ENCODE results near the gene RNF223. TPM values are rescaled to one million over a fixed set of nuclear protein-coding genes. Genes with fewer than 3 reads are reported as not detected.

The RNF223 gene
- total RNA-seq, 1 experiment from 2014 or later = not detected

DNA sequence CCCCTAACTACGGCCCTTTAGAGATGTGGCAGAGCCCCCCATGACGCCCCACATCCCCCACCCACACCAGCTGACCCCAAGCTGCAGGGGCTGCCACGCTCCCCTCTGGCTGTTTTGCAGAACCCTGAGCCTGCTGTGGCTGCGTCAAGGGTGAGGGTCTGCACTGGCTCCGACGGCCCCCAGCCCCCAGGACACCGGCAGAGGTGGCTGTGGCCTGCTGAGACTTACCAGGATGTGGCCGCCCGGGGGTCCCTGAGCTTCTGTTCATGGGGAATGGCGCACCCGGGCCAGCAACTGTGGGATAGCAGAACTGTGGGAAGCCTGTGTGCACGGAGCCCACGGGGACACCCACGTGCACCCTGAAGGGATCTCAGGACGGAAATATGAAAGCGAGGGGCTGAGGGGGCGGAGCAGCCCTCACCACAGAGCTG, 12.8 kb upstream of the RNF223 start (continued):
- TF ChIP-seq ZNF317 (CRISPR knock-in tag; IDR thresholded peaks at IDR 0.05; ENCODE audit: borderline replicate concordance, low read depth) (no peak), FOXP1 (CRISPR knock-in tag; IDR thresholded peaks at IDR 0.05; ENCODE audit: borderline replicate concordance) (no peak), NFYB (CRISPR knock-in tag; conservative IDR thresholded peaks at IDR 0.05; ENCODE audit: low read depth) (no peak), GRHL2 (CRISPR knock-in tag; IDR thresholded peaks at IDR 0.05; ENCODE audit: insufficient replicate concordance, severe bottlenecking) (no peak), GABPB1 (CRISPR knock-in tag; IDR thresholded peaks at IDR 0.05) (no peak), CREM (CRISPR knock-in tag; IDR thresholded peaks at IDR 0.05) (no peak)
- TF ChIP-seq, protein P1, sequence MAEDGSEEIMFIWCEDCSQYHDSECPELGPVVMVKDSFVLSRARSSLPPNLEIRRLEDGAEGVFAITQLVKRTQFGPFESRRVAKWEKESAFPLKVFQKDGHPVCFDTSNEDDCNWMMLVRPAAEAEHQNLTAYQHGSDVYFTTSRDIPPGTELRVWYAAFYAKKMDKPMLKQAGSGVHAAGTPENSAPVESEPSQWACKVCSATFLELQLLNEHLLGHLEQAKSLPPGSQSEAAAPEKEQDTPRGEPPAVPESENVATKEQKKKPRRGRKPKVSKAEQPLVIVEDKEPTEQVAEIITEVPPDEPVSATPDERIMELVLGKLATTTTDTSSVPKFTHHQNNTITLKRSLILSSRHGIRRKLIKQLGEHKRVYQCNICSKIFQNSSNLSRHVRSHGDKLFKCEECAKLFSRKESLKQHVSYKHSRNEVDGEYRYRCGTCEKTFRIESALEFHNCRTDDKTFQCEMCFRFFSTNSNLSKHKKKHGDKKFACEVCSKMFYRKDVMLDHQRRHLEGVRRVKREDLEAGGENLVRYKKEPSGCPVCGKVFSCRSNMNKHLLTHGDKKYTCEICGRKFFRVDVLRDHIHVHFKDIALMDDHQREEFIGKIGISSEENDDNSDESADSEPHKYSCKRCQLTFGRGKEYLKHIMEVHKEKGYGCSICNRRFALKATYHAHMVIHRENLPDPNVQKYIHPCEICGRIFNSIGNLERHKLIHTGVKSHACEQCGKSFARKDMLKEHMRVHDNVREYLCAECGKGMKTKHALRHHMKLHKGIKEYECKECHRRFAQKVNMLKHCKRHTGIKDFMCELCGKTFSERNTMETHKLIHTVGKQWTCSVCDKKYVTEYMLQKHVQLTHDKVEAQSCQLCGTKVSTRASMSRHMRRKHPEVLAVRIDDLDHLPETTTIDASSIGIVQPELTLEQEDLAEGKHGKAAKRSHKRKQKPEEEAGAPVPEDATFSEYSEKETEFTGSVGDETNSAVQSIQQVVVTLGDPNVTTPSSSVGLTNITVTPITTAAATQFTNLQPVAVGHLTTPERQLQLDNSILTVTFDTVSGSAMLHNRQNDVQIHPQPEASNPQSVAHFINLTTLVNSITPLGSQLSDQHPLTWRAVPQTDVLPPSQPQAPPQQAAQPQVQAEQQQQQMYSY (CRISPR knock-in tag; IDR thresholded peaks at IDR 0.05) = no peak

DNA sequence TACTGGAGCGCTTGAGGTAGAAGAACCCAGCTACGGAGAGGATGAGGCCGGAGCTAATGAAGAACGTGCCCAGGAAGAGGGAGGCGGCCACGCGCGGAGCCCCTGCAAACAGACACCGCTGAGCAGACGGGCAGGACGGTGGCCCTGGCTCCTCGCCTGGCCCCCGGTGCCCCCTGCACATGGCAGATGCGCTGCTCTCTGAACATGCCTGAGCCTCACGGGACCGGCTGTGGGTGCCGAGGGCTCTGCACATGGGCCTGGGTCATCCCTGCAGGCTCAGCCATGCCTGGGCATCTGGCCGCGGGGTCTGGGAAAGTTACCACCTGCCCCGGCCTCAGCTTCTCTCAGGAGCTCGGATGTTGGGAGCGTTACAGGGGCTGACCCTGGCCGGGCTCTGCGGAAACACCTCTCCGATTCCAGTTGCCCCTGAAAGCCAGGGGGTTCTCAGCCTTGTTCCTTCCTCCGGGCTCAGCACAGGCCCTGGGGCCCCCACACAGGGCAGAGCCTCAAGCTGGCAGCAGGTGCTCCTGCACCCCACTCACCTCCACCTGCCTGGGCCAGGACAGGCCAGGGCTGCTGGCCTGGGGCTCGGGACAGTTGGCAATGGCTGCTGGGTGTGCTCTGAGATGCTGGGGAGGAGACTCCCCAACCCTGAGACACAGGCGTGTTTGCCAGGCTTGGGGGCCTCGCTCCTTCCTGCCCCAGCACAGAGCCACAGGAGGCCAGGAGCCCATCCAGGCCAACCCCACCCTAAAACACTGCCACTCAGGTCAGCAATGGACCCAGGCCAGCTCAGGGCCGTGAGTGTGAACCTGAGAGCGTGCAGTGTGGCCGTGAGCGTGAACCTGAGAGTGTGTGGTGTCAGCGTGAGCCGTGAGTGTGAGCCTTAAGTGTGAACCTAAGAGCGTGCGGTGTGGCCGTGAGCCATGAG, 12.1 kb upstream of the RNF223 start:
- H3K27me3 Mint-ChIP-seq (ENCODE audit: low read depth) = no peaks in the 10 kb centered on the region
- TF ChIP-seq HMGA2 (CRISPR knock-in tag; IDR thresholded peaks at IDR 0.05) = no peak
- TF ChIP-seq, protein P2, sequence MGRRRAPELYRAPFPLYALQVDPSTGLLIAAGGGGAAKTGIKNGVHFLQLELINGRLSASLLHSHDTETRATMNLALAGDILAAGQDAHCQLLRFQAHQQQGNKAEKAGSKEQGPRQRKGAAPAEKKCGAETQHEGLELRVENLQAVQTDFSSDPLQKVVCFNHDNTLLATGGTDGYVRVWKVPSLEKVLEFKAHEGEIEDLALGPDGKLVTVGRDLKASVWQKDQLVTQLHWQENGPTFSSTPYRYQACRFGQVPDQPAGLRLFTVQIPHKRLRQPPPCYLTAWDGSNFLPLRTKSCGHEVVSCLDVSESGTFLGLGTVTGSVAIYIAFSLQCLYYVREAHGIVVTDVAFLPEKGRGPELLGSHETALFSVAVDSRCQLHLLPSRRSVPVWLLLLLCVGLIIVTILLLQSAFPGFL (CRISPR knock-in tag; IDR thresholded peaks at IDR 0.05; ENCODE audit: borderline replicate concordance) = no peak
- no peak for ATAC-seq
- H3K9me3 Mint-ChIP-seq = no peaks in the 10 kb centered on the region
- H3K36me3 Mint-ChIP-seq = no peaks in the 10 kb centered on the region
- CTCF ChIA-PET = interaction anchor here (1.7 kb wide), 1 partner anchor 206 kb away, joined by 5 read pairs; no protein-coding TSS in a partner anchor
- H3K27ac Mint-ChIP-seq = peak overlapping the region; percentile 57; the same call in 1 of the 2 replicates
- no peak overlapping the region for H3K4me3 Mint-ChIP-seq
- no peaks in the 10 kb centered on the region for H3K4me1 Mint-ChIP-seq
- POLR2A ChIA-PET = no interaction called here
- DNase-seq (ENCODE audit: low spot score) = no peak

DNA sequence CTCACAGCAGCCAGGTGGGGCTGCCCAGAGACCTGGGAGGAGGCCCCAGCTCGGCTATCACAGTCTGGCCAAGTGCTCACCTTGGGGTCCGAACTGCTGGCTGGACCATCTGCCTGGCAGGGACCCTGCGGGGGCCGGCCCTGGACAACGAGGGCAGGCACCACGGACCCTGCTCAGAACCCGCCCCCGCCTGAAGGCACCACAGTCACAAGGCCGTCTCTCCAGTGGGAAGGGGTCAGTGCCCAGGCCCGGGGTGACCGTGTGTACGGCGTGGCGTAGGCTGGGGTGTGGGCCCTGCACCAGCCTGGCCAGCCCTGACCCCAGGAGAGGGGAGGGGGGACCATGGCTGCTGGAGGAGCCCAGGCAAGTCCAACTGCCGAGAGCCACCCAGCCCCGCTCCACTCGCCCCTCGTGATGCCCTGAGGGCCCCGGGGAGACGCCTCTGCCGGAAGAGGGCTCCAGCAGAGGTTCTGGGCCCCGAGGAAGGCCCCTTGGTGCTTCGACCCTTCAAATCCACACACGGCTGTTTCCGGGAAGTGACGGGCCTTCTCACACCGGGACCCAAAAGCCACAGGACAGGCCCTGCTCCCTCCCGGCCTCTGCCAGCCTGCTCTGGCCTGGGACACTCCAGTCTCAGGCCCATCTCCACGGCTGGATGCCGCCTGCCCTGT, 11.2 kb upstream of the RNF223 start:
- Mint-ChIP-seq H3K36me3 (no peaks in the 10 kb centered on the region), H3K27me3 (ENCODE audit: low read depth) (no peaks in the 10 kb centered on the region), H3K4me3 (no peak overlapping the region), H3K27ac (no peak overlapping the region), H3K4me1 (no peaks in the 10 kb centered on the region), H3K9me3 (no peaks in the 10 kb centered on the region)
- DNase-seq (ENCODE audit: low spot score) (no peak), ATAC-seq (no peak)
- POLR2A ChIA-PET = no interaction called here
- TF ChIP-seq, protein P3, sequence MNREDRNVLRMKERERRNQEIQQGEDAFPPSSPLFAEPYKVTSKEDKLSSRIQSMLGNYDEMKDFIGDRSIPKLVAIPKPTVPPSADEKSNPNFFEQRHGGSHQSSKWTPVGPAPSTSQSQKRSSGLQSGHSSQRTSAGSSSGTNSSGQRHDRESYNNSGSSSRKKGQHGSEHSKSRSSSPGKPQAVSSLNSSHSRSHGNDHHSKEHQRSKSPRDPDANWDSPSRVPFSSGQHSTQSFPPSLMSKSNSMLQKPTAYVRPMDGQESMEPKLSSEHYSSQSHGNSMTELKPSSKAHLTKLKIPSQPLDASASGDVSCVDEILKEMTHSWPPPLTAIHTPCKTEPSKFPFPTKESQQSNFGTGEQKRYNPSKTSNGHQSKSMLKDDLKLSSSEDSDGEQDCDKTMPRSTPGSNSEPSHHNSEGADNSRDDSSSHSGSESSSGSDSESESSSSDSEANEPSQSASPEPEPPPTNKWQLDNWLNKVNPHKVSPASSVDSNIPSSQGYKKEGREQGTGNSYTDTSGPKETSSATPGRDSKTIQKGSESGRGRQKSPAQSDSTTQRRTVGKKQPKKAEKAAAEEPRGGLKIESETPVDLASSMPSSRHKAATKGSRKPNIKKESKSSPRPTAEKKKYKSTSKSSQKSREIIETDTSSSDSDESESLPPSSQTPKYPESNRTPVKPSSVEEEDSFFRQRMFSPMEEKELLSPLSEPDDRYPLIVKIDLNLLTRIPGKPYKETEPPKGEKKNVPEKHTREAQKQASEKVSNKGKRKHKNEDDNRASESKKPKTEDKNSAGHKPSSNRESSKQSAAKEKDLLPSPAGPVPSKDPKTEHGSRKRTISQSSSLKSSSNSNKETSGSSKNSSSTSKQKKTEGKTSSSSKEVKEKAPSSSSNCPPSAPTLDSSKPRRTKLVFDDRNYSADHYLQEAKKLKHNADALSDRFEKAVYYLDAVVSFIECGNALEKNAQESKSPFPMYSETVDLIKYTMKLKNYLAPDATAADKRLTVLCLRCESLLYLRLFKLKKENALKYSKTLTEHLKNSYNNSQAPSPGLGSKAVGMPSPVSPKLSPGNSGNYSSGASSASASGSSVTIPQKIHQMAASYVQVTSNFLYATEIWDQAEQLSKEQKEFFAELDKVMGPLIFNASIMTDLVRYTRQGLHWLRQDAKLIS (CRISPR knock-in tag; IDR thresholded peaks at IDR 0.05; ENCODE audit: borderline replicate concordance) = no peak
- TF ChIP-seq, protein P4, sequence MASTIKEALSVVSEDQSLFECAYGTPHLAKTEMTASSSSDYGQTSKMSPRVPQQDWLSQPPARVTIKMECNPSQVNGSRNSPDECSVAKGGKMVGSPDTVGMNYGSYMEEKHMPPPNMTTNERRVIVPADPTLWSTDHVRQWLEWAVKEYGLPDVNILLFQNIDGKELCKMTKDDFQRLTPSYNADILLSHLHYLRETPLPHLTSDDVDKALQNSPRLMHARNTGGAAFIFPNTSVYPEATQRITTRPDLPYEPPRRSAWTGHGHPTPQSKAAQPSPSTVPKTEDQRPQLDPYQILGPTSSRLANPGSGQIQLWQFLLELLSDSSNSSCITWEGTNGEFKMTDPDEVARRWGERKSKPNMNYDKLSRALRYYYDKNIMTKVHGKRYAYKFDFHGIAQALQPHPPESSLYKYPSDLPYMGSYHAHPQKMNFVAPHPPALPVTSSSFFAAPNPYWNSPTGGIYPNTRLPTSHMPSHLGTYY (CRISPR knock-in tag; IDR thresholded peaks at IDR 0.05) = no peak
- TF ChIP-seq, protein P5, sequence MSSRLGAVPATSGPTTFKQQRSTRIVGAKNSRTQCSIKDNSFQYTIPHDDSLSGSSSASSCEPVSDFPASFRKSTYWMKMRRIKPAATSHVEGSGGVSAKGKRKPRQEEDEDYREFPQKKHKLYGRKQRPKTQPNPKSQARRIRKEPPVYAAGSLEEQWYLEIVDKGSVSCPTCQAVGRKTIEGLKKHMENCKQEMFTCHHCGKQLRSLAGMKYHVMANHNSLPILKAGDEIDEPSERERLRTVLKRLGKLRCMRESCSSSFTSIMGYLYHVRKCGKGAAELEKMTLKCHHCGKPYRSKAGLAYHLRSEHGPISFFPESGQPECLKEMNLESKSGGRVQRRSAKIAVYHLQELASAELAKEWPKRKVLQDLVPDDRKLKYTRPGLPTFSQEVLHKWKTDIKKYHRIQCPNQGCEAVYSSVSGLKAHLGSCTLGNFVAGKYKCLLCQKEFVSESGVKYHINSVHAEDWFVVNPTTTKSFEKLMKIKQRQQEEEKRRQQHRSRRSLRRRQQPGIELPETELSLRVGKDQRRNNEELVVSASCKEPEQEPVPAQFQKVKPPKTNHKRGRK (CRISPR knock-in tag; IDR thresholded peaks at IDR 0.05; ENCODE audit: borderline replicate concordance) = no peak
- CTCF ChIA-PET = interaction anchor here (1.7 kb wide), 1 partner anchor 207 kb away, joined by 5 read pairs; no protein-coding TSS in a partner anchor
